KBM-7 (cell line): ENCODE measurements around the gene TGM3.
A peak's percentile ranks its signal among the peaks of the same experiment; 100 is the strongest.

Experiments used
- DNase-seq: peaks from one replicate; pipeline ENCODE4 v3.0.0-alpha.2; 2015
- in situ Hi-C: fragments of 300-500 bp; cut with MboI; formaldehyde crosslinking; loops from 2 replicates; pipeline ENCODE4 v1.14.3; 2020; ENCODE audit warnings: low sequenced_read_pairs, low pct_unique_long_range_greater_than_20kb, mixed read lengths

The TGM3 gene

DNA sequence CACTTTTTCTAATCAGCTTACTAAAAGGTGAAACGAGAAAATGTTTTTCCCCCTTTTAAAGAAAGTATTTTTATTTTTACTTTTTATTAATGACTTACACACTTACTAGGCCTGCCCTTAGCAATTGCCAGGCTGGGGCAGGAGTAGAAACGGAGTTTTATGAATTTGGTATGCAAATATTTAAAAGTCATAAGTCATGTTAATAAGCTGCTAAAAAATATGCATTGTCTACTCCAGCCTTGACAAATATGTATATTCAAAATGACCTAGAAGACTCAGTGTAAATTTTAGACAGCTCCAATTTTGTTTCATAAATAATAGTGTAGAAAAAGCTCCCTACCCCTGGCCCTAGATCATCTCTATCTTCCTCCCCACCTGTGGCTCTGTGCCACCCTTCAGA is 67.4 kb downstream of the TGM3 start:
- DNase-seq, result no peak
- in situ Hi-C loops, result no loop called here

DNA sequence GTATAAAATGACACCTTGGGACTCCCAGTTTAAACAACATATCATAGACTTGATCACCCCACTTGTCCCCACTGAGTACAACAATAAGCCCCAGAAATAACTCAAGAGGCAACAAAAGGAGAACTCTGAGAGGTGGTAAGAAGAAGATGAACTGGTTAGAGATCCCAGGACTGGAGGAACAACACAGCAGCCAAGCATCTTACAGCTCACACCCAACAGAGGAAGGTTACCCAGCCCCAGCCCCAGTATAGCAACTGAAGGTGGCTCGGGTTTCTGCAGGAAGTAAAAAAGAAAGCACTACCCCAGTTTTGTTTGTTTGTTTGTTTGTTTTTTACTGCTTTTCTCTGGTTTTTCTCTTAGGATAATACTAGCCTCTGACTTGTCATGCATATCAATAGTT is 67.8 kb downstream of the TGM3 start:
- in situ Hi-C loops, result no loop called here
- no peak for DNase-seq

DNA sequence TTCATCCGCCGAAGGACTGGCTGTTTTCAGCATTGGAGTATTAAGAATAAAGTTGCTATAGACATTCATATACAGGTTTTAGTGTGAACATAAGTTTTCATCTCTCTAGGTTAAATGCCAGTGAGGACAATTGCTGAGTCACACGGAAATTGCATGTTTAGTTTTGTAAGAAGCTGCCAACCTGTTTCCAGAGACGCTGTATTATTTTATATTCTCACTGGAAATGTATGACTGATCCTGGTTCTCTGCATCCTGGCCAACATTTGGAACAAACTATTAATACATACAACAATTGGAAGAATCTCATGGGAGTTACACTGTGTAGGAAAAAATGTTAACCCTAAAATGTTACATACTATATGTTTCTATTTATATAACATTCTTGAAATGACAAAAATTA is 68.2 kb downstream of the TGM3 start:
- in situ Hi-C loops, result no loop called here
- no peak for DNase-seq

DNA sequence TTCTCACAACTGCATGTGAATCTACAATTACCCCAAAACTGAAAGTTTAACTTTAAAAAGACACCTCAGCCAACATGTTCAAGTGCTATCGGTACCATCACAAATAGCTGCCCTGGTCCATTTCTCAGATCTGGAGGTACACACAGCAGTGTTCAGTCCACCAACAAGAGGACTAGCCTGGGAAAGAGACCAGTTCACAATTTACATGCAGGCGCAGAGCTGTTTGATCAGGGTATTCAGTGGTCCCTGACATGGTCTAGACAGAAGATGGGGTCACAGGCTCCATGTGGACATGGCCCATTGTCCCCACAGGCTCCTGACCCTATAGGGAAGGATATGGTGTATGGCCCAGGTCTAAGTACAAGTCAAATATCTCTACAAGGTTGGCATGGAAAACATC is 69.3 kb downstream of the TGM3 start:
- in situ Hi-C loops, result no loop called here
- no peak for DNase-seq

DNA sequence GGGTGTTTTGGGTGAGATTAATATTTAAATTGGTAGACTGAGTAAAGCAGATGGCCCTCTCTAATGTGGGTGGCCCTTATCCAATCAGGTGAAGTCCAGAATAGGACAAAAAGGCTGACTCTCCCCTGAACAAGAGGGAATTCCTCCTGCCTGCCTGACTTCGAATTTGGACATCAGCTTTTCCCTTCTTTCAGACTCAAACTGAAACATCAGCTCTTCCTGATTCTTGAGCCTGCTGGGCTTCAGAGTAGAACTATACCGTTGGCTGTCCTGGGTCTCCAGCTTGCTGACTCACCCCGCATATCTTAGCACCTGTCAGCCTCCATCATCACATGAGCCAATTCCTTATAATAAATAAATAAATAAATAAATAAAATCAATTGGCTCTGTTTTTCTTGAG is 69.9 kb downstream of the TGM3 start:
- in situ Hi-C loops, result no loop called here
- no peak for DNase-seq

DNA sequence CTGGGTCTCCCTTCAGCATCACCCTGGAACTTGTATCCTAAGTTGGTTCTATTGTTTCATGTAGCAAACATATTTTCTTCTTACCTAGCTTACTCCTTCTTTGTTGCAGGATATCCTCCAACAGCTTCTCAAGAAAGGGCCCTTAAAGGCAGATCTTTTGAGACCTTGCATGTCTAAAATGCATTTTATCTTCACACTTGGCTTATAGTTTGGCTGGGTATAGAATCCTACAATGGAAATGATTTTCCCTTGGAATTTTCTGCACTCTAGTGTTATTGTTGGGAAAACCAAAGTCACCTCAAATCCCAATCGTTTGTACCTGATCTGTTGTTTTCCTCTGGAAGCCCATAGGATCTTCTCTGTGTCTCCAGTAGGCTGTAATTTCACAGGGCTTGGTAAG is 72.8 kb downstream of the TGM3 start:
- in situ Hi-C loops, result no loop called here

DNA sequence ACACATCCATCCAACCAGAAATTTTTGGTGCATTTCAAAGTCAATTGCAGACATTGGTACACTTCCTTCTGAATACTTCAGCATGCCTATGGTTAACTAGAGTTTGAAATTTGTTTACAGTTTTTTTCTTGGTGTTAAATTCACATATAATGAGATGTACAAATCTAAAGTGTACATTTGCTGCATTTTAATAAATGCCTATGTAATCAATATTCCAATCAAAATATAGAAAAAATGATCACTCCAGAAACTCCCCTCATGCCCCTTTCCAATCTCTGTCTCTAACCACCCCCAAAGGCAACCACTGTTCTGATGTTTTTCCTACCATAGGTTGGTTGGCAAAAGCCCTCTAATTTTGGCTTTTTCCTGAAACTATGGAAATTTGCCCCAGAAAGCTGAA is 77.3 kb downstream of the TGM3 start:
- DNase-seq, result no peak
- in situ Hi-C loops, result no loop called here

More for the DNA sequence above, 72.8 kb downstream of the TGM3 start:
- no peak for DNase-seq

DNA sequence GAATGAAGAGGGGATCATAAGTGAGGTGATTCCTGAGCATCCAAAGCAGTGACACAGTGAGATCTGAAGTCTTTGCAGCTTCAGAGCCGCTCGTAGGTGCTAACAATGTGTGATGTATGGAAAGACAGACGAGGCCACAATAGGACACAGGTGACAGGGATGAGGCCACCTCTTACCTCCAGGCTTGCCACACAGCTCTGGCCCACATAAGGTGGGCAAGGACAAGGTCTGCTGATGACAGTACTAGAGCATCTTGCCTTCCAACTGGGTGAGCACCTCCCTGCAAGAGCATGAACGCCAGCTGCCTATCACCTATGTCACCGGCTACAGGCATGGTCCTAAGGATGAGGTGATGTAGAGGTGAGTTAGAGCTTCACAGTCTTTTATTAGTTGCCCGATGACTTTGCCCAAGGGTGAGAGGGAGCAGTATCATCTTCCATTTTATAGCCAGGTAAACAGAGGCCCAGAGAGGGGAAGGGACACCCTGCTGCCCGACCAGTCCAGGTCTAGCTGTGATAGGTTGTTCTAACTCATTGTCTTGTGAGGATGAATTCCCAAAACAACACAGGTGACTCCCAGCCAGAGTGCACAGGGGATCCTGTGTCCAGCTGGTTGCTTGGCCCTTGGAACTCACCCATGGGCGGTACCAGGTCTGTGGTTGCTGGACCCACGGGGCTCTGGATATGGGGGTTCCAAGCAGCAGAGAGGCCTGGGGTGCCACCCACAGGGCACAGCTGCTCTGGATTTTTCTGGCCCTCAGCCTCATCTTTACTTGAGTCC is 78.7 kb downstream of the TGM3 start:
- DNase-seq, result no peak
- in situ Hi-C loops, result no loop called here

DNA sequence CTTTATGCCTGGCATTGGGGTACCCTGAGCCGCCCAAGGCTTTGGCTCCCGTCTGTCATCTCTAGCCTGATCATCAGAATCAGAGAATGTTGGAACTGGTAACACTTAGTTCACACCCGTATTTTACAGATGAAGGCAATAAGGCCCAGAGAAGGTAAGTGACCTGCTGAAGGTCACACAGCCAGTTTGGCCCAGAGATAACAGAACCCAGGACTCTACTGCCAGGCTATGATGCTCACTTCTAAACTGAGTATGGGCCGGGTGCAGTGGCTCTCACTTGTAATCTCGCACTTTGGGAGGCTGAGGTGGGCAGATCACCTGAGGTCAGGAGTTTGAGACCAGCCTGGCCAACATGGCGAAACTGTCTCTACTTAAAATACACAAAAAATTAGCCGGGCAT is 83.1 kb downstream of the TGM3 start:
- in situ Hi-C loops, result no loop called here
- DNase-seq, result no peak

DNA sequence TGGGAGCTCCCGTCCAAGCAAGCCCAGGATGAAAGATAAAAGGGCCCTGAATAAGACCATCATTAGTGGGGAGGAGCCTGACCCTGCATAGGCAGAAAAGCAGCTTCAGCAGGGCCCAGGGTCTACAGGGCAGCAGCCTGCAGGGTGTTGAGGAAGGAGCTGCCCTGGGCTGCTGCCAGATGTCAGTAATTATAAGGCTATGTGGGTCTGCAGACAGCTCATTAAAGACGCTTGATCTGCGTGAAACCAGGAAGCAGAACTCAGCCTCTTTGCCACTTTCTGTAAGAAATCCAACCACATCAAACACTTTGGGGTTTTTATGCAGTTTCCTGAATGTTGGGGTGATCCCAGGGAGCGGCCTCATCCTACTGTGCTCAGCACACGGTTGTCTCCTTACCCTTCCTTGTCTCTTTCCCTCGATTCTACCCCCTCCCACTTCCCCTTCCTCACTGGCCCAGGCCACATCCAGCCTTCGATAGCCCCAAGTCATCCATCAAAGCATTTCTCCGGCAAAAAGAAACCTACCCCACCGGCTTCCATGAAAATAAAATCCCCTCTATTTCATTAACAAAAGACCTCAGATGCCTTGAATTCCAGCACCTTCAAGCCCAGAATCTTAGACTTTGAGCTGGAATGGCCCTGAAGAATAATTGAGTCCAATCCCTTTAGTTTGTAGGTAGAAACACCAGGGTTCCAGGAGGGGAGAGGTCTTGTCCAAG is 83.9 kb downstream of the TGM3 start:
- in situ Hi-C loops, result no loop called here
- peak; percentile 82 for DNase-seq

DNA sequence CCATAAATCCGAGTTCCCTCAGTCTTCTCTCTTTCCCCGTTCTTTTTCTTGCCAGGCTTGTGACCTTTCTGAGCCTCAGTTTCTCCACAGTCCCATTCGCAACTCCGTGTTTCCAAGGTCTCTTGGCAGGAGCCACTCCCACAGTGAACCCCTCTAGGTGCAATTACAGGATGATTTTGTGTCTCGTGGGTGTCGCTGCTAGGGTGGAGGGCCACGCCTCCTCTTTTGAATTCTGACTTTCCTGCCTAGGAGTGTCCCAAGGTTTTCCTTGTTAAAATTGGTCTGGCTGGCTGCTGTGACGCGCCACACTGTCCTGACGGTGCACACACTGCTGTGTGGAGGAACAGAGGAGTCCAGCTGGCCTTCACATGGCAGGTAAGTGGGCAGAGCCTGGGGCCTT is 84.8 kb downstream of the TGM3 start, which contains the start of gene TGM6:
Gene TGM6 (plus strand): TSS at position 301 of the 400 bp plus-strand sequence. CDS start 68 bp downstream, at position 369.
- in situ Hi-C loops, result no loop called here
- no peak for DNase-seq

DNA sequence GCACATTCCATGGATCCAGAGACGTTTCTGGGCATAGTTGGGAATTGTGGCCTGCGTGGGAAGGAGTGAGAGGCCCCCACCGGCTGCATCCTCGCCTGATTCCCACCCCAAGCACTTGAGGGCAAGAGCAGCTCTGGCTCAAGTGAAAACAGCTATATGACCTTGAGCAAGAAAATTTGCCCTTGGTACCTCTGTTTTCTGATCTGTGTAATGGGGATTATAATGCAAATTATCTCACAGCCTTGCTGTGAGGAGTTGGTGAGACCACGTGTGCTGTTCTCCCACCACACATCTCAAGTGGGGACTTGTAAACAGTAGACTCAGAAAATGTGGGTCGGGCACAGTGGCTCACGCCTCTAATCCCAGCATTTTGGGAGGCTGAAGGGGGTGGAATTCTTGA is 85.5 kb downstream of the TGM3 start:
- in situ Hi-C loops, result no loop called here
- no peak for DNase-seq

DNA sequence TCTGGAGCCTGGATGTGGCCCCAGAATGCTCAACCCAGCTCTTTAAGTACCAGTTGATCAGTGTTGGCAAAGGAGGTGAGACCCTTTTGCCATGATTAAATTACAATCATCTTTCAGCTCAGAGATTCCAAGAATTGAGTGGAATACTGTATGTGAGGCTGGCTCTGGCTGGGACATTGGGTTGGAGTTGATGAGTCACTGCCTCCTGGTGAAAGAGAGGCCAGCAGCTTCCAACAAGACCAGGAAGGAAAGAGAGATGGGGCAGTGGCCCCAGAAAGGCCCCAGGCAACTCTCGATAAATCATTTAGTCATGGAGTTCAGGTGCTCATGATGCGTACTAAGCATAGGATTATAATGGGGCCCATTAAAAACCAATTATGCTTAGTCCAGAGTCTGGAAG is 87.0 kb downstream of the TGM3 start:
- in situ Hi-C loops, result no loop called here
- no peak for DNase-seq

DNA sequence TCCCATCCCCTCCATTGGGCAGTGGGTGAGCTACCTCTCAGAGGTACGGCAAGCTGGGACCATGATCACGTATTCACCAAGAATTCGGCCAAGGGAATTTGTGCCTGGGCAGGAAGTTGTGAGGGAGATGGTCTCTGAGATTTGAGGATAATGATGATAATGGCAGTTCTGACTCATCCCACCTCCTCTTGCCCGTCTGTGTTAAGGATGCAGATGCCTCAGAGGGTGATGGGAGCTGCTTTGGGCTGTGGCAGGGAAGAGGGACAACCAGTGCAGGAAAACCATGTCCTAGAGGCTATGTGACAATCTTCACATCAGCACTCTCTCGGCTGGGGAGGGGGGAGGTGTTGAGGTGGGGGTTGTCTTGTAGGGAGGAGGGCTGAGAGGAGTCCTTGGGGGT is 89.2 kb downstream of the TGM3 start:
- DNase-seq, result no peak
- in situ Hi-C loops, result no loop called here

DNA sequence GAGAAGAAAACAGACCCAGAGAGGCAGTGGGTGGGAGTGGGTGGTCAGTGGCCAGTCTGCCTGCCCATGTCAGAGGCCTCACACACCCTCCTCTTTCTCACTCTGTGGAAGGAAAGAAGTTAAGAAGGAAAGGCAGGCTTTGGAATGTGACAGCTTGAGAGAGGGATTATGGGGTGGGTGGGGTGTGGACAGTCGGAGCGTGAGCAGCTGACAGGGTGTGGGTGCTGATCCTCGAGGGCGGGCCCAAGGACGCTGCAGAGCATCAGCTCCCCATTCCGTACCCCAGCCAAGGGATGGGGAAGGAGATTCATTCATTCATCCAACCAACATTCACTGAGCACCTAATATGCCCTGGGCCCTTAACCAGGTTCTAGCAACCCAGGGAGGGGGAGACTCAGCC is 89.7 kb downstream of the TGM3 start:
- no peak for DNase-seq
- in situ Hi-C loops, result no loop called here

DNA sequence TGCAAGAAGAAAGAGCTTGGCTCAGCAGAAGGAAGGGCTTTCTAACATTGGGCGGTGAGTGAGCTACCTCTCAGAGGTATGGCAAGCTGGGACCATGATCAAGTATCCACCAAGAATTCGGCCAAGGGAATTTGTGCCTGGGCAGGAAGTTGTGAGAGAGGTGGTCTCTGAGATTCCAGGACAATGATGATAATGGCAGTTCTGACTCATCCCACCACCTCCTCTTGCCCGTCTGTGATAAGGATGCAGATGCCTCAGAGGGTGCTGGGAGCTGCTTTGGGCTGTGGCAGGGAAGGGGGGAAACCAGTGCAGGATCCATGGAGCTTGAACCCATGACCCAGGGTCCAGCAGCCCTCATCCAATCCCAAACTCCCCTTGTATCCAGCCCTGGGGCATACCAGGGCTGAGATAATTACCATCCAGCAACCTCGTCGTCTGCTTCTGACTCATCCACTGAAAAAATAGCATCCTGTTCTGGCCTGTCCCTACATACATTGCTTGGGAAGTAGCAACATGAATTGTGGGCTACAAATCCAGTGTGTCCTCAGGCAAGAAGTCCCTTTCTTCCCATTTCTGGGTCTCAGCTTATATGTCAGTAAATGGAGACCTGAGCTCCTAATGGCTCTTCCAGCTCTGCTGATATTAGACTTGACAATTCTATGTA is 90.8 kb downstream of the TGM3 start:
- no peak for DNase-seq
- in situ Hi-C loops, result no loop called here

DNA sequence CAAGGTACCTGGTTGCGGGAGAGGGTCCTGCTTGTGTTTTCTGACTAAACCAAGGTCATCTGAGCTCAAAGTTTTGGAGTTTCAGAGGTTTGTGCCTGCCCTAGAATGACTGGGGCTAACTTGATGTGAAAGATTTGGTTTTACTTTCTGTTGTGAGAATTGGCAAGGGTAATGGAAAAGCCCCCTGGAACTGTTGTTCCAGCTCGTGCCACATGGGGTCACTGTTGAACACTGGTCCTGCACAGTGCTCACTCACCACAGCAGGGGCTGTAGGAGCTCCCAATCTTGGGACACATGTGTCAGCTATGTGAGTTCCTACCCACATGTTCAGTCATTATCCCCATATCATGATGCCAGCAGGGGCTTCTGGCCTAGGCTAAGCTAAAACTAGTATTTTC is 91.4 kb downstream of the TGM3 start:
- in situ Hi-C loops, result no loop called here
- DNase-seq, result peak; percentile 89

DNA sequence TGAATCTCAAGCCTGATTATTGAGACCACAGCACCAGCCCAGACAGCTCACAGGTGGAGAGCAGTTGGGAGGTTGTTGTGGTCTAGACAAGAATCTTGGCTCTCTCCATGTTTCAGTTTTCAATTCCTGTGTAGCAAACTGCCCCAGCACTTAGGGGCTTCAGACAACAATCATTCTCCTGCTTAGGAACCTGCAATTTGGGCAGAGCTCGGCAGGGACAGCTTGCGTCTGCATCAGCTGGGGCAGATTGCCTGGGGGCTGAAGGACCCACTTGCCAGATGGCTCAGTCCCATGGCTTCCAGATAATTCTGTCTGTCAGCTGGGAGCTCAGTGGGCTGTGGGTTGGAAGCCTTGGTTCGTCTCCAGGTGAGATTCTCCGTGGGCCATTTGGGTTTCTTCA is 91.8 kb downstream of the TGM3 start:
- in situ Hi-C loops, result no loop called here
- DNase-seq, result no peak
